ENCODE measurements around the gene LY6G5C. TPM values are rescaled to one million over a fixed set of nuclear protein-coding genes. Genes with fewer than 3 reads are reported as not detected.

The LY6G5C gene
- total and polyA plus RNA-seq, 9 donors = 1.2 to 3.7 (median 2.2) TPM; not detected in 1

DNA sequence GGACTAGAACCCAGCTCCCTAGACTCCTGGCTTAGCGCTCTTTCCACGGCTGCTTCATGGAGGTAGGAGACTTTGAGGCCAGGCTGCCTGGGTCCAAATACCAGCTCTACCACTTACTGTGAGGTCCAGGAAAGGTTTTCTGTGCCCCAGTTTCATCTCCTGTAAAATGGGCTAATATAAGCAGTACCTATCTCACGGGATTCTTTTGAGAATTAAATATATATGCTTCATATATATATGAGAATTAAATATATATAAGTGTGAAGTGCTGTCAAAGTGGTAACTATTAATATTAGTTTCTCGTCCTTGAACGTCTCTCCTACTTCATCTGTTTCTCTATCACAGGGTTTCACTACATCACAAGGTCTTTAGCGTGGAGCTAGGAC, 10.2 kb upstream of the LY6G5C start:
- DNase-seq = no peak
- Histone ChIP-seq H3K4me3 (no peak overlapping the region), H3K4me1 (ENCODE audit: insufficient read depth) (no peaks in the 10 kb centered on the region), H3K27ac (no peak overlapping the region), H3K9me3 (no peaks in the 10 kb centered on the region), H3K36me3 (no peaks in the 10 kb centered on the region), H3K27me3 (no peaks in the 10 kb centered on the region)
- intact Hi-C loops (cut with DNase I) = no loop called here
- WGBS, 3 donors = 84 to 91% (median 86%) methylated on average over 6 of the region's 6 CpGs
- no peak for TF ChIP-seq EP300 (IDR thresholded peaks at IDR 0.05)
- no peak for TF ChIP-seq POLR2A (IDR thresholded peaks at IDR 0.05)

DNA sequence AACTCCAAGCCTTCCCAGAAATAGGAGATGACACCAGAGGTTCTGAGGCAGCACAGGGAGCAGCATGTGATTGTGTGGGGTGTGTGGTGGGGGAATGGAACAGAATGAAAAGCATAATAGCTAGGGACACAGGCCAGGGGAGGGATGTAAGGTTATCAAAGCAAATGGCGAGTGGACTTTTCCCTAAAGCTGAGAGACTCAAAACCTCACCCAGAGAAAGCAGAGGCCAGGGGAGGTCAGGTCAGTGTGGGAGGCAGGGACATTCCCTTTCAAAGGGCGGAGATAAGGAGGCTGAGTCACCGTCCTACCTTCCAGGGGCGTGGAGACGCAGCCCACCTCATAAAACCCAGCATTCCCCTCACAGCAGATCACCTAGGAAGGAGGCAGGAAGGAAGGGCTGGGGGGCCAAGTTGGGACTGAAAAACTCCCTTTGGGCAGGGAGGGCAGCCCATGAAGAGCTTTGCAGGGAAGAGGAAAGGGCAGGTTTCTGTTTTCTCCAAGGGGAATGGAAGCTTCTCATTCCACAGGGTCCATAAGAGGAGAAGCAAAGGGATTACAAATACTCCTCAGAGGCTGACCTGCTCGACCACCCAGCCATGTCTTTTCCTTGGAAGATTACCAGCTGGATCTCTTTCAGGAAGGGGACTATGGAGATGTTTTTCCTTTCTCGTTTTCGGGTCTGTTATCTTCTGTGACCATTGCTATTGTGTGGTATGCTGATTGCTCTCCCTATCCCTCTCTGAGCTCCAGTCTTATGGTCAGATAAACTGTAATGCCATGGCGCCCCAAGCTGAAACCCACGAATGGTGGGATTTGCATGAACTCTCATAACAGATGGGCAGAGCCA, 9.6 kb upstream of the LY6G5C start:
- DNase-seq = no peak
- no peaks in the 10 kb centered on the region for H3K9me3 ChIP-seq
- intact Hi-C loops (cut with DNase I) = no loop called here
- no peaks in the 10 kb centered on the region for H3K4me1 ChIP-seq (ENCODE audit: insufficient read depth)
- no peaks in the 10 kb centered on the region for H3K36me3 ChIP-seq
- H3K27me3 ChIP-seq = no peaks in the 10 kb centered on the region
- H3K4me3 ChIP-seq = no peak overlapping the region
- WGBS, 3 donors = 47 to 51% (median 49%) methylated on average over 10 of the region's 10 CpGs
- TF ChIP-seq, protein P1, sequence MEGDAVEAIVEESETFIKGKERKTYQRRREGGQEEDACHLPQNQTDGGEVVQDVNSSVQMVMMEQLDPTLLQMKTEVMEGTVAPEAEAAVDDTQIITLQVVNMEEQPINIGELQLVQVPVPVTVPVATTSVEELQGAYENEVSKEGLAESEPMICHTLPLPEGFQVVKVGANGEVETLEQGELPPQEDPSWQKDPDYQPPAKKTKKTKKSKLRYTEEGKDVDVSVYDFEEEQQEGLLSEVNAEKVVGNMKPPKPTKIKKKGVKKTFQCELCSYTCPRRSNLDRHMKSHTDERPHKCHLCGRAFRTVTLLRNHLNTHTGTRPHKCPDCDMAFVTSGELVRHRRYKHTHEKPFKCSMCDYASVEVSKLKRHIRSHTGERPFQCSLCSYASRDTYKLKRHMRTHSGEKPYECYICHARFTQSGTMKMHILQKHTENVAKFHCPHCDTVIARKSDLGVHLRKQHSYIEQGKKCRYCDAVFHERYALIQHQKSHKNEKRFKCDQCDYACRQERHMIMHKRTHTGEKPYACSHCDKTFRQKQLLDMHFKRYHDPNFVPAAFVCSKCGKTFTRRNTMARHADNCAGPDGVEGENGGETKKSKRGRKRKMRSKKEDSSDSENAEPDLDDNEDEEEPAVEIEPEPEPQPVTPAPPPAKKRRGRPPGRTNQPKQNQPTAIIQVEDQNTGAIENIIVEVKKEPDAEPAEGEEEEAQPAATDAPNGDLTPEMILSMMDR (IDR thresholded peaks at IDR 0.05) = no peak
- TF ChIP-seq POLR2A (IDR thresholded peaks at IDR 0.05) (no peak), EP300 (IDR thresholded peaks at IDR 0.05) (no peak)
- no peak overlapping the region for H3K27ac ChIP-seq

DNA sequence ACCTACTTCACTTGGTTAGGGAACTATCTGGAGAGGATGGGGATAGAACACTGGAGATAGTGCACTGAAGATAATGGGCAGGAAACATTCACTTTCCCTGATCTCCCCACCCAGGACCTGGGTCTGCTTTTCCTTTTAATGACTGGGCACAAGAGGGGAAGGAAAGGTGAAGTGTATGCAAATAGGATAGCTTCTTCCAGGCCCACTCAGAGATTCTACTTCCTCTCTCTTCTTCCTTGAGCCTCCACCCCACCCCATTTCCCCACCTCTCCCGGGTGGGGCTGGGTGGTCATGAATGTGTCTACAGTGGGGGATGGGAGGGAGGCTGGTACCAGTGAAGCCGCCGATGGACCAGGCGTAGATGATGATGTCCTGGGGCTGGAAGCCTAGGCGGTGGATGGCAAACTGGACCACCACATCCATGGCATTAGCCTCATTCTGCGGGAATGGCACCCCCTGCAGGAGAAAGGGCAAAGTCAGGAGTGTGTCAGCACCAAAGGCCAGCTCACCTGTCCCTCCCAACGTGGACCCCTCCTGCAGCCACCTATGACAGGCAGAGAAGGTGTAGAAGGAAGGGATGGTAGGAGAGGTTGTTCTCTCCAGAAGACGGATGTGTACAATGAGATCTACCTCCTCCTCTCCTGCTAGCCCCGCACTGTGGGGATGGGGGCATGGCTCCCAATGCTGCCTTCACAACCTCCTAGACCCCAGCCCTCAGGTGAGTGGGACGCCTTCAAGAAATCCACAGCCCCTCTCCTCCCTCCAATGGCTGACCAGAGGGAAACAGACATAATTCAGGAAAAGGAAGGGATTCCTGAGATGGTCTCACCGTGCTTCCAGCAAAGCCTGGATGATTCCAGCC, 8.6 kb upstream of the LY6G5C start:
- no peak for DNase-seq
- H3K27me3 ChIP-seq = no peaks in the 10 kb centered on the region
- intact Hi-C loops (cut with DNase I) = loop anchor here in 2 of 4 donors (10.0 kb wide), 1 partner anchor 175 kb away; the partner anchor contains the start of gene NEU1 (in 2 of the 2)
- WGBS, 3 donors = 68 to 77% (median 72%) methylated on average over 11 of the region's 11 CpGs
- no peak overlapping the region for H3K4me3 ChIP-seq
- no peaks in the 10 kb centered on the region for H3K4me1 ChIP-seq (ENCODE audit: insufficient read depth)
- no peak overlapping the region for H3K27ac ChIP-seq
- TF ChIP-seq, protein P1 (IDR thresholded peaks at IDR 0.05) = no peak
- TF ChIP-seq POLR2A (IDR thresholded peaks at IDR 0.05) (no peak), EP300 (IDR thresholded peaks at IDR 0.05) (no peak)
- no peaks in the 10 kb centered on the region for H3K9me3 ChIP-seq
- no peaks in the 10 kb centered on the region for H3K36me3 ChIP-seq

DNA sequence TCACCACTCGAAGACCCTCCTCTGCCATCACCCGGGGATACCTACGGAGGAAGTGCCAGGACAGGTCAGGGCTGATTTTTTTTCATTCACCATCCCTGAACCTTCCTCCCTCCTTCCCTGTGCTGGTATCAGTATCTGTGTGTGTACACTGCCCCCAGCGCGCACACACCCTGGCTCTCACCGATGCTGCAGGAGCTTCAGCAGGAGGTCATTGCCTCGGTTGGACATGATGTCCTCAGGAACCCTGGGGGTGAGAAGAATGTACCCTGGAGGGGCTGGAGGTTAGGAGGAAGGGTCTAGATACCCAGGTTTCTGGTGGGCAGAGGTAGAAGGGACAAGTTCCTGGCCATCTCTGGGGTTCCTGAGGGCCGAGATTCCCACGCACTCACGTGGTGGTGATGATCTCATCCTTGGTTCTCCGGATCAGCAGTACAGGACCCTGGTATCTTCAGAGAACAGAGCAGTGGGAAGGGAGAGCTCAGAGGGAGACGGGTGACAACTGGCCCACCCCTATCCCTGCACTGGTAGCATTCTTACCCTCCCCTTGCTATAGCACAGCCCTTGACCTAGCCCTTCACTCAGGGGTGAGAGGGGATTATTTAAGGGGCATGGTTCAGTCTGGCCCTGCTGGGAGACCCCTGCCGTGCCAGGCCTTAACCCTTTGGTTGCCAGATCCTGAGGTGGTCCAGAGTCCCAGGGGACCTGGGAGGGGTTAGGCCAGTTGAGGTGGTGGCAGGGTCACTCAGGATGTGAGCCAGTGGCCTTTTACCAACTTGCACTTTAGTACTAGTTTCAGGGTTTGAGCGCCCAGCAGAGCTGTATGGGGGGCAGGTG, 7.2 kb upstream of the LY6G5C start:
- 73 to 76% (median 75%) methylated on average over 14 of the region's 14 CpGs for WGBS, 3 donors
- Histone ChIP-seq H3K27ac (no peak overlapping the region), H3K4me1 (ENCODE audit: insufficient read depth) (peaks cover 2% of the 10 kb centered on the region), H3K4me3 (no peak overlapping the region), H3K27me3 (no peaks in the 10 kb centered on the region), H3K36me3 (no peaks in the 10 kb centered on the region), H3K9me3 (no peaks in the 10 kb centered on the region)
- TF ChIP-seq EP300 (IDR thresholded peaks at IDR 0.05) (no peak), POLR2A (IDR thresholded peaks at IDR 0.05) (no peak)
- TF ChIP-seq, protein P1 (IDR thresholded peaks at IDR 0.05) = no peak
- DNase-seq = no peak
- intact Hi-C loops (cut with DNase I) = loop anchor here in 2 of 4 donors (10.0 kb wide), 1 partner anchor 177 kb away; the partner anchor contains the start of gene NEU1 (in 2 of the 2)

All from ovary (tissue), 9 donors.